Progenitor cell of endocrine pancreas (in vitro differentiated cells): ENCODE measurements around the gene APOC3. TPM values are rescaled to one million over a fixed set of nuclear protein-coding genes. Genes with fewer than 3 reads are reported as not detected.

Source experiments
- DNase-seq: peaks from one replicate; pipeline ENCODE4 v3.0.0; 2021; ENCODE audit warnings: low spot score; ENCODE audit not compliant: unreplicated experiment
- H3K27ac Mint-ChIP-seq: 2 replicates; pipeline ENCODE4 v1.8.0; 2021; ENCODE audit warnings: mild to moderate bottlenecking, moderate library complexity, mixed read lengths
- H3K27me3 Mint-ChIP-seq: 2 replicates; pipeline ENCODE4 v1.8.0; 2021; ENCODE audit warnings: mixed read lengths
- H3K36me3 Mint-ChIP-seq: 2 replicates; pipeline ENCODE4 v1.8.0; 2022; ENCODE audit warnings: mixed read lengths; ENCODE audit not compliant: insufficient read depth
- H3K4me1 Mint-ChIP-seq: 2 replicates; pipeline ENCODE4 v1.8.0; 2021; ENCODE audit warnings: low read depth, mixed read lengths
- H3K4me3 Mint-ChIP-seq: 2 replicates; pipeline ENCODE4 v1.8.0; 2021; ENCODE audit warnings: low read depth, mild to moderate bottlenecking, moderate library complexity, mixed read lengths
- H3K9me3 Mint-ChIP-seq: 2 replicates; pipeline ENCODE4 v1.8.0; 2021; ENCODE audit warnings: low read depth, mixed read lengths
- CTCF ChIP-seq: fragments of 200-600 bp; sonication (generic); IDR thresholded peaks from one replicate; pipeline ENCODE4 v1.5.0; 2021; ENCODE audit warnings: antibody characterized with exemption, mild to moderate bottlenecking; ENCODE audit not compliant: unreplicated experiment
- total RNA-seq: library from RNA; stranded (reverse); gene quantifications from 2 replicates; pipeline ENCODE4 v1.2.1, GENCODE V29; 2021

Gene APOC3
- total RNA-seq, 1 donor from 2014 or later = 16.3 TPM

DNA sequence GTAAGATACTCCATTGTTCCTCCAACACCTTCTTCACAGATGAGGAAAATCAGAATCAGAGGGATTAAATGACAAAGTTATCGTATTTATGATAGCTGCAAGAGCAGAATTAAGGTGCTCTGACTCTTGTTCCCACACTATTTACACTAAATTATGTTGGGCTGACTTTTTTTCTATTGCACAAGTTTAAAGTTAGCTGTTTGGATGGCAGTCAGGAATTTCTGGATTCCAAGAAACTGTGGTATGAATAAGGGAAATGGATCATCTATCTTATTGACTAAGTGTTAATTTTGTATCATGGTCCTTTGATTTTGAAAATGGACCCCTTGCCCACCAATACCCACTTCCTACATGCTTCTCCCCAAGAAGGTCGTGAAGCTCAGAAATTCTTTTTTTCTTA lies 27.6 kb downstream of the APOC3 start:
- no peak overlapping the region for H3K4me3 Mint-ChIP-seq
- H3K4me1 Mint-ChIP-seq = peaks cover 4% of the 10 kb centered on the region
- no peaks in the 10 kb centered on the region for H3K27me3 Mint-ChIP-seq
- H3K9me3 Mint-ChIP-seq = no peaks in the 10 kb centered on the region
- no peak for TF ChIP-seq CTCF
- DNase-seq = no peak
- no peak overlapping the region for H3K27ac Mint-ChIP-seq
- H3K36me3 Mint-ChIP-seq = peaks cover 37% of the 10 kb centered on the region

DNA sequence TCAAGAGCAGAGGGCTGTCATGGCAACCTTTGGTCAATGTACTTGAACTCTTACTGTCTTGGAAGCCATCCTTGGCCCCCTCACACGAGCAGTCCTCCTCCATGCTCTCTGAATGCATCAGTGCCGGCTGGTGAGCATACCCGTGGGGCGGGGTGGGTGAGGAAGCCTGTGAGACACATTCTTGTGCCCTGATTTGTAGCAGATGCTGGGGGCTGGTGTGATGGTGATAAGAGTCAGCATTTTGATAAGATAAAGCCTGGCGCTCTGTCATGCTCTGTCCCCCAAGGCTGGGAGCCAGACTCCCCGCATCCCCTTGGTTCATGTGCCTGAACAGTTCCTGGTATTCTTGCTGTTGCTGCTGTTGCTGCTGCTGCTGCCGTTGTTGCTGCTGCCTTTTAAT lies 28.2 kb downstream of the APOC3 start:
- Mint-ChIP-seq H3K27ac (no peak overlapping the region), H3K36me3 (peaks cover 33% of the 10 kb centered on the region)
- DNase-seq = no peak

DNA sequence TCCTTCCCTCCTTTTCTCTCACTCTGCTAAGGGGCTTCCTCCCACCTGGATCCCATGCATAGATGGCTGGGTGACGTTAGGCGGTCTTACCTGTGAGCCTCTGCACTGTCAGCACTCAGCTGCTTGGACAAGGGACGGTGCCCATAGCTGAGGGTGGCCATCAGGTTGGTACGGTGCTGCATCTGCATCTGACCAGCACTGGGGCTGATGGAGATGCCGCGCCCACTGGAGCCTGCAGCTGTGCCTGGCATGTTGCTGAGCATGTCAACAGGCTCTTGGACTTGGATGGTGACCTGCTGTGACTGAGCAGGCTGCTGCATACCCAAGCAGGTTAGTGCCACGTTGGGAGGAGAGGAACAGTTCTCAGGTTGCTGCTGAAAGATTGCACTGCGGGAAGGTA lies 29.5 kb downstream of the APOC3 start:
- Mint-ChIP-seq H3K27ac (no peak overlapping the region), H3K4me1 (no peaks in the 10 kb centered on the region), H3K27me3 (no peaks in the 10 kb centered on the region), H3K4me3 (no peak overlapping the region), H3K36me3 (peaks cover 33% of the 10 kb centered on the region), H3K9me3 (no peaks in the 10 kb centered on the region)
- no peak for TF ChIP-seq CTCF
- DNase-seq = no peak

More for the DNA sequence above, 28.2 kb downstream of the APOC3 start:
- Mint-ChIP-seq H3K4me3 (no peak overlapping the region), H3K4me1 (no peaks in the 10 kb centered on the region), H3K9me3 (no peaks in the 10 kb centered on the region), H3K27me3 (no peaks in the 10 kb centered on the region)
- no peak for TF ChIP-seq CTCF

- Mint-ChIP-seq H3K9me3 (no peaks in the 10 kb centered on the region), H3K4me1 (no peaks in the 10 kb centered on the region), H3K36me3 (peaks cover 32% of the 10 kb centered on the region), H3K4me3 (no peak overlapping the region), H3K27me3 (no peaks in the 10 kb centered on the region), H3K27ac (no peak overlapping the region)
- no peak for TF ChIP-seq CTCF
- no peak for DNase-seq
Observed at GRCh38 chr11:116860303-116860702, 30.6 kb downstream of the APOC3 start.

- Mint-ChIP-seq H3K27ac (no peak overlapping the region), H3K27me3 (no peaks in the 10 kb centered on the region), H3K36me3 (peaks cover 34% of the 10 kb centered on the region), H3K4me3 (no peak overlapping the region), H3K4me1 (no peaks in the 10 kb centered on the region), H3K9me3 (no peaks in the 10 kb centered on the region)
- no peak for TF ChIP-seq CTCF
- no peak for DNase-seq
Observed at GRCh38 chr11:116861539-116861938, 31.8 kb downstream of the APOC3 start.
